ENCODE measurements around the gene MAP3K7.

The MAP3K7 gene

DNA sequence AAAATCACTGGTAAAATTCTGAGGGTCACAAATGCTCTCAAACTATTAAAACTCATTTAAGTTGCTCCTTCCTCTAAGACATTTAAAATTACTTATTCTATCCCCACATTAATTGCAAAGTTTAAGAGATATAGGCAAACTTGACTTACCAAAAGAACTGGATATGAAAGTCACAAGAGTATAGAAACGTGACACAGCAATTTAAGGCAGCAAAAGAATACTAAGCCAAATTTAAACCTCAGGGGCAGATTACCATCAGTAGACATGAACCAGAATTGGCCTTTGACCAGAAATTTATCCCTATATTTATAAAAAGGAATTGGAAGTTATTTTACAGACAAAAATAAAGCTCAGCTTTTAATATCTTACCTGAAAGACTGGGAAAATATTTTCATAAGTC, 56.0 kb downstream of the MAP3K7 start:
- no peak for DNase-seq

- no peak for DNase-seq
These were observed 61.5 kb downstream of the MAP3K7 start for GRCh38 chr6:90525421-90525820.

GRCh38 chr6:90523779-90524310, 63.0 kb downstream of the MAP3K7 start:
- no peak for DNase-seq

- DNase-seq, result no peak
These were observed 64.9 kb downstream of the MAP3K7 start for GRCh38 chr6:90521955-90522354.

- peak in 1 of 56 donors; percentile 2 for DNase-seq
These were observed 70.7 kb downstream of the MAP3K7 start for GRCh38 chr6:90516074-90516660.

DNA sequence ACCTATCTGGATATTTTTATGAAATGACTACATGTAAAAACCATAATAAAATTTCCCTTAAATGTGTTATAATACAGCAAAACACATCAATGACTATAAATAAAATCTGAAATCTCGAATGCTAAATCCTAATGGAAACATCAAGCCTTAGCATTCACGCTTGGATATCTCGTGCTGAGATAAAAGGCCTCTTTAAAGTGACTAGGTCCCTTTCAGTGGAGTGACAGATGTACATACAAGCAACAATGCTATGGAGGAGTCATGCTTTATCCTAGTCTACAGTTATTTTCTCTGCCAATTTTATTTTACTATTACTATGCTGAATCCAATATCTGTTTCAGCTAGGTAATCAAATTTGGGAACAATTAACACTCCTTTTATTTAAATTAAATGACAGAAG, 72.4 kb downstream of the MAP3K7 start:
- DNase-seq, result no peak

- no peak for DNase-seq
These were observed 78.1 kb downstream of the MAP3K7 start for GRCh38 chr6:90508753-90509152.

DNA sequence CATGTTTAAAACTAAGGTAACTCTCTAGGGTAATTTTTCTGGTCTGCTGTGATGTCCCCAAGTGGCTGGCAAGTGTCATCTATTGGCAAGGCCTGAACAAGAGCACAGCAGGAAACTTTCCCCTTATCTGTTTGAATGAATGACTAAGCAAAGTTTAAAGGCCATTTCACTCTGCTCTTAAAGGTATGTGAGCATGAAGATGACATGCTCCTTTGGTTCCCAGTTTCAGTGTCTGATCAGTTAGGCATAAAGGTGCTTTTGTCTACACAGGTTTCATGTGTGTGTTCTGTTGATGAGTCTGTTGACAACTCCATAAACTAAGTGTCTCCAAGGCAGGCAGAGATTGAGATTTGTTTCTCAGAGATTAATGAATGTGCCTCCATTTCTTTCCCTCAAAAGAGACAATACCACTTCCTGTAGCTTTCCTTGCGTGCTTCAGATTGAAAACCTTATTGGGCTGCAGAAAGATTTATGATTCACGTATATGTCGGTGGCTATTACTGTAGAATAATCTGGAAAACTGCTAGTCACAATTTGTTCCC, 83.9 kb downstream of the MAP3K7 start:
- DNase-seq, result no peak

GRCh38 chr6:90502381-90502780, 84.5 kb downstream of the MAP3K7 start:
- no peak for DNase-seq

DNA sequence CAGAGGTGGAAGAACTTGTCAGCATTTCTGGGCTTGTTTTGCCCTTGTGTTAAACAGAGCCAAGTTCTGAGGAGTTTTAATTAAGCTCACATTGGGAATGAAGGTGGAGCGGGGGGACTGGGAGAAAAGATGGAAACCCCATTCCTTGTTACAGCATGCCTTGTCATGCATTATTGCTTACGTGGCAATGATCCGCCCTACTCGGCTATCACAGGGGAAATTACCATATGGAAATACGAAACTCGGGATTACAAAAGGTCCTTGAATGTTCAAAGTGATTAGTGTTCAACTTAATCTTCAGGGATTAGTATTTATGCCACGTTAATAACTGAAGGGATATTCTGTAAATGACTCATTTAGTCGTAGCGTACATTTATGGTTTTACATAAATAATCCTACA, 86.4 kb downstream of the MAP3K7 start:
- no peak for DNase-seq

DNA sequence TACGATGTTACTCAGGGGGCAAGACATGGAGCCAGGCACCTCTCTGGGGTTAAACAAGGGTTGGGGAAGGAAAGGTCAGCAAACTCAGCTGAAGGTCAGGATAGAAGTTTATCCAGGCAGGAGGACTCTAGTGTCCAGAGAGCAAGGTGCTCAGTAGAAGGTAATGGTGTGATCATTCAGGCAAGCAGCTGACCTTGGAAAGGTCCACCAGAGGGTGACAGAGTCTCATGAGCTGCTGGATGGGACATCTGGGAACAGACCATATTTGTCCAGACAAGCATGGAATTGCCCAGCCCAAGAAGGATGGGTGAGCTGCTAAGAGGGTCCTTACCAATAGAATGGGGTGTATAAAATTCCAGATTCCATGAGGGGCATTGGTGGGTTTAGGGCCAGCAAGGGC, 89.5 kb downstream of the MAP3K7 start:
- DNase-seq, result no peak

DNA sequence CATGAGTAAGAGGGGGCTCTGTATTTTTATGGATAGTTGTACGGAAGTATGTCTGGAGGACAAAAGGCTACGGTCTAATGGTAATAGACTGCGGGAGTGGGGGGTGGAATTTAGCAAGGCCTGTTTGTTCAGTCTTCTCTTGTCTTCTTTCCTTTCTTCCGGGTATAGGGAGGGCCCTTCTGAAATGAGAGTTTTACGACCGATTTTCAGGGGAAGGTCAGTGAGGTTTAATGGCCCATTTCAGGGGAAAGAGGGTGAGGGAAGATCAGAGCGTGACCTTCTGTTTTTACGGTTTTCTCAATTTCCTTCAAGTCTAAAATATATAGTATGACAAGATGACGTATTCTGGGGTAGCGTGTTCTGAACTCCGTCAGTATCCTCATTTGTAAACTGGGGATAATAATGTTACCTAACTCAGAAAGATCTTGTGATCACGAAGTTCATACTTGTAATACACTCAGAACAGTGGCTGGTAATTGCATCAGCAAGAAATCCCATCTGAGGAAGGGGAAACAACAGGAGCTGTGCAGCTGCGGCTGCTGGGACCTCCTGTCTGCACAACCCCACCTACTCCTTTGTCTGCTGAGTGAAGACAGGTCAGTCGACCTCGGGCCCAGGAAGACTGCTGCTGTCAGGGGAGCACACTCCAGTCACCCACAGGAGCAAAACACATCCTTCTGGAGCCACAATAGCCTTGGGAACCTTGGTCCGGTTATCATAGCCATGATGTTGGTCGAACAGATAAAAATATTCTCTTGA, 90.4 kb downstream of the MAP3K7 start:
- DNase-seq, result no peak

DNA sequence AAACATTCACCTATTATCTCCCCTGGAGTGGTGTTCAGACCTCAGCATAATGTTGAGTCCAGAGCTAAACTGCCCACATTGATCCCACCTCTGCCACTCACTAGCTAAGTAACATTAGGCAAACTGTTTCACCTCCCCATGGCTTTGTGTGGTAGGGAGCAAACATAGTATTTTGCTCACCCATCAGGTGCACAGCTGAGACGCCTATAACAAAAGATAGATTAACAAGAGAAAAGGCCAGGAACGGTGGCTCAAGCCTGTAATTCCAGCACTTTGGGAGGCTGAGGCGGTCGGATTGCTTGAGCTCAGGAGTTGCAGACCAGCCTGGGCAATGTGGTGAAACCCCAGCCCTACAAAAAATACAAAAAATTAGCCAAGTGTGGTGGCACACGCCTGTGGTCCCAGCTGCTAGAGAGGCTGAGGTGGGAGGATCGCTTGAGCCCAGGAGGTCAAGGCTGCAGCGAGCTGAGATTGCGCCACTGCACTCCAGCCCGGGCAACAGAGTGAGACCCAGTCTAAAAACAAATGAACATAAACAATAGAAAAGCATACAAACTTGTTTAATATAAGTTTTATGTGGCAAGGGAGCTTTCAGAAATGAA, 91.6 kb downstream of the MAP3K7 start:
- no peak for DNase-seq

DNA sequence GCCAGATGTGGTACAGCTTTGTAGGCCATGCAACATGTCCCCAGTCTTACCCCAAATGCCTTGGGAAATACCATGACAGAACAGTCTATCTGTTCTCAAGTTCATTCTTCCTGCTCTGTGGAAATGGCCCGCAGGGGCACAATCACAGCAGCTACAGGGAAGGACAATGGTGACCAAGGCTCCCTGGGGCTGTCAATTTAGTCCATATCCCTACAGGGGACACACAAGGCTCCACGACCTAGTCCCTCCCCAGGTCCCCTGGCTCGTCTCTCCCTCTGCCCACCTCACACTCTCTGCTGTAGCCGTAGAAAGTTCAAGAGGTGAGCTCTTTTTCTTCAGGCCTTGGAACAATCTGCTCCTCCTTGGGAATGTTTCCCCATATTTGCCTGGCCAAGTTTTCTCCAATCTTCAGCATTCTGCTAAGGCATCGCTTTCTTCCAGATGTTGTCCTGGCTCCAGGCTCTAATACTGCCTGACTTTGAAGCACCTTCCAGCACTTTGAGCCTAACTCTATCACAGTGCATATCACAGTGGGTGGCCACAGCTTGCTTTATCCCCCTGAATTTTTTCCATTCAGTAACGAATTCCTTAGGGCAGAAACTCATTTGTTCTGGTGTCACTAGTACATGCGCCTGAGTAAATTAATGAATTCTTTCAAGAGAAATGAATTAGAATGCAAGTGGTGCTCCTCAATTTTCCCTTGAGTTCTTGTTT, 92.6 kb downstream of the MAP3K7 start:
- no peak for DNase-seq

DNA sequence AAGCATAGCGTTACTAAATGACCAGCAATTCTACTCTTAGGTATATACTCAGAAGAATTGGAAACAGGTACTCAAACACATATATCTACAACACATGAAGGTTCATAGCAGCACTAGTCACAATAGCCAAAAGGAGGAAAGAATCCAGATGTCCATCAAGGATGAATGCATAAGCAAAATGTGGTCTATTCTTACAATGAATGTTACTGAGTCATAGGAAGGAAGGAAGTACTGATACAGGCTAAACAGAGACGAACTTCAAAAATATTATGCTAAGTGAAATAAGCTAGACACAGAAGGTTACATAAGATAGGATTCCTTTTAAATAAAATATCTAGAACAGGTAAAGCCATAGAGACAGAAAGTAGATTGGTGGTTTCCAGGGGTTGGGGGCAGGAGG, 93.5 kb downstream of the MAP3K7 start:
- no peak for DNase-seq

GRCh38 chr6:90492798-90493197, 94.1 kb downstream of the MAP3K7 start:
- no peak for DNase-seq

- DNase-seq, result no peak
These were observed 94.5 kb downstream of the MAP3K7 start for GRCh38 chr6:90492369-90492768.

- peak in 1 of 56 donors; percentile 24 for DNase-seq
These were observed 96.7 kb downstream of the MAP3K7 start for GRCh38 chr6:90490030-90490716.

DNA sequence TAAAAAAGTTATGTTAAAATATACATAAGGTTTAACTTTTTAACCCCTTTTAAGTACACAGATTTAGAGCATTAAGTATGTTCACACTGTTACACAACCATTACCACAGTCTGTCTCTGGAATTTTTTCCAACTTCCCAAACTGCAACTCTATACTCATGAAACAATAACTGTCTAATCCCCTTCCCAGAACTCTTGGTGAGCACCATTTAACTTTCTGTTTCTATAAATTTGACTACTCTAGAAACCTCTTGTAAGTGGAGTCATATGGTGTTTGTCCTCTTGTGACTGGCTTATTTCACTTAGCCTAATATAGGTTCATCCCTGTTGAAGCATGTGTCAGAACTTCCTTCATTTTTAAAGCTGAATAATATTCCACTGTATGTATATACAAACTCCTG, 98.1 kb downstream of the MAP3K7 start:
- no peak for DNase-seq

GRCh38 chr6:90485635-90486277, 101.1 kb downstream of the MAP3K7 start:
- peak in 3 of 56 donors; percentile 16 to 39 (median 31) for DNase-seq

All from nucleus accumbens (tissue), 56 donors.